Panc1 (cell line): ENCODE data around the gene SYNE1.

ENCODE experiments used
- POLR2AphosphoS5 ChIP-seq: IDR thresholded peaks from 2 replicates; pipeline ENCODE4 v1.6.1; 2012; ENCODE audit warnings: mild to moderate bottlenecking, low read depth, low read length, moderate library complexity
- SIN3A ChIP-seq: IDR thresholded peaks from 2 replicates; pipeline ENCODE4 v1.6.1; 2012; ENCODE audit warnings: low read depth, mild to moderate bottlenecking, low read length, moderate library complexity, borderline replicate concordance; ENCODE audit not compliant: insufficient read depth
- TCF7L2 ChIP-seq: IDR thresholded peaks from 2 replicates; pipeline ENCODE4 v1.6.1; 2011; ENCODE audit warnings: mild to moderate bottlenecking, low read depth, low read length, inconsistent platforms
- TF ChIP-seq, protein P1 (sequence below): fragments of 450-650 bp; IDR thresholded peaks from 2 replicates; pipeline ENCODE4 v1.5.1; 2017; ENCODE audit warnings: mild to moderate bottlenecking

DNA sequence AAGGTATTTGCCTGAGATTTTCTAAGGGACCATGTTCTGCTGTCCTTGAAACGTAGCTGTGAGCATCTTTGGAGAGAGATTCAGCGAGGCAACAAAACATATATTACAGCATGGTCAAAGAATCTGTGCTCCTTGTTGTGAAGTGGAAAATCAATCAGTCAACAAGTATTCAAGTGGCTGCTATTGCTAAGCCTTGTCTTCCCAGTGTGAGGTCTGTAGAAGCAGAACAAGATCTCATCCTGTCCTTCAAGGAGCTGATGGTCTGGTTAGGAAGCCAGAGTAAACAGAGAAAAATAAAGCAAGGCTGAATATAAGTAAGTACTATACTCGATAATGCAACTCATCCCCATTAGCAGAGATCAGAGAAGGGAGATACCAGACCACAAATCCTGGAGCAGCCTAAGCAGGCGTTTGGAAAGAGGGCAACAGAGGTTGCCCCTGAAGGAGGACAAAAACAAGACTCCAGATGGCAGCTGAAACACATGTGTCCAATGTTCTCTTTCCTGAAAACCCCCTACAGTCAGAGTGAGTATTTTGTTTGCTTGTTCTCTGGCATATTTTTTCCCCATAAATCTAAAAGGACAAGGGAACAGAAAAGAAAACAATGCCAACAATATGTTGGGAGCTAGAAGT is 392.0 kb downstream of the SYNE1 start:
- TF ChIP-seq, protein P1, sequence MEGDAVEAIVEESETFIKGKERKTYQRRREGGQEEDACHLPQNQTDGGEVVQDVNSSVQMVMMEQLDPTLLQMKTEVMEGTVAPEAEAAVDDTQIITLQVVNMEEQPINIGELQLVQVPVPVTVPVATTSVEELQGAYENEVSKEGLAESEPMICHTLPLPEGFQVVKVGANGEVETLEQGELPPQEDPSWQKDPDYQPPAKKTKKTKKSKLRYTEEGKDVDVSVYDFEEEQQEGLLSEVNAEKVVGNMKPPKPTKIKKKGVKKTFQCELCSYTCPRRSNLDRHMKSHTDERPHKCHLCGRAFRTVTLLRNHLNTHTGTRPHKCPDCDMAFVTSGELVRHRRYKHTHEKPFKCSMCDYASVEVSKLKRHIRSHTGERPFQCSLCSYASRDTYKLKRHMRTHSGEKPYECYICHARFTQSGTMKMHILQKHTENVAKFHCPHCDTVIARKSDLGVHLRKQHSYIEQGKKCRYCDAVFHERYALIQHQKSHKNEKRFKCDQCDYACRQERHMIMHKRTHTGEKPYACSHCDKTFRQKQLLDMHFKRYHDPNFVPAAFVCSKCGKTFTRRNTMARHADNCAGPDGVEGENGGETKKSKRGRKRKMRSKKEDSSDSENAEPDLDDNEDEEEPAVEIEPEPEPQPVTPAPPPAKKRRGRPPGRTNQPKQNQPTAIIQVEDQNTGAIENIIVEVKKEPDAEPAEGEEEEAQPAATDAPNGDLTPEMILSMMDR = no peak
- no peak for TF ChIP-seq POLR2AphosphoS5
- TF ChIP-seq TCF7L2 = no peak
- TF ChIP-seq SIN3A = no peak
